SK-N-MC (cell line): ENCODE measurements around the gene PCSK2.

Experiments used
- DNase-seq: peaks from one replicate; pipeline ENCODE4 v3.0.0-alpha.2; 2011; ENCODE audit warnings: low read depth, low spot score
- H3K27ac ChIP-seq: fragments of 200-600 bp; sonication (generic); 2 replicates; pipeline ENCODE4 v1.5.1; 2016; ENCODE audit warnings: mixed run types
- H3K36me3 ChIP-seq: fragments of 200-600 bp; sonication (generic); 2 replicates; pipeline ENCODE4 v1.6.1; 2017; ENCODE audit warnings: antibody characterized with exemption, low read length, mixed read lengths; ENCODE audit not compliant: insufficient read depth
- H3K4me3 ChIP-seq: fragments of 200-600 bp; sonication (generic); 2 replicates; pipeline ENCODE4 v1.5.1; 2016
- H3K9ac ChIP-seq: fragments of 200-600 bp; sonication (generic); 2 replicates; pipeline ENCODE4 v1.8.0; 2017; ENCODE audit warnings: mixed run types, mixed read lengths; ENCODE audit not compliant: insufficient read length
- H3K9me3 ChIP-seq: fragments of 200-600 bp; sonication (generic); 2 replicates; pipeline ENCODE4 v1.6.1; 2017; ENCODE audit warnings: low read depth, mild to moderate bottlenecking, antibody characterized with exemption, low read length, moderate library complexity, mixed read lengths
- EZH2 ChIP-seq: fragments of 200-600 bp; sonication (generic); IDR thresholded peaks from one replicate; pipeline ENCODE4 v1.6.1; 2017; ENCODE audit warnings: antibody characterized with exemption
- FOXP2 ChIP-seq: optimal IDR thresholded peaks from 2 replicates; pipeline ENCODE3; 2011; ENCODE audit warnings: mild to moderate bottlenecking, moderate library complexity; ENCODE audit not compliant: insufficient read depth; ENCODE audit errors: extremely low read length, control extremely low read depth
- POLR2AphosphoS5 ChIP-seq: IDR thresholded peaks from 2 replicates; pipeline ENCODE4 v1.6.1; 2012; ENCODE audit warnings: mild to moderate bottlenecking, low read depth, low read length, borderline replicate concordance

The PCSK2 gene

GRCh38 chr20:17481661-17482060 lies 254.8 kb downstream of the PCSK2 start:
- Histone ChIP-seq H3K9me3 (no peaks in the 10 kb centered on the region), H3K9ac (no peak overlapping the region), H3K4me3 (no peak overlapping the region), H3K36me3 (no peaks in the 10 kb centered on the region), H3K27ac (no peak overlapping the region)
- TF ChIP-seq EZH2 (no peak), FOXP2 (no peak), POLR2AphosphoS5 (no peak)
- no peak for DNase-seq

GRCh38 chr20:17482536-17482935 lies 255.7 kb downstream of the PCSK2 start:
- H3K9me3 ChIP-seq: no peaks in the 10 kb centered on the region
- DNase-seq: no peak
- no peaks in the 10 kb centered on the region for H3K36me3 ChIP-seq
- TF ChIP-seq POLR2AphosphoS5: no peak
- no peak for TF ChIP-seq FOXP2
- no peak for TF ChIP-seq EZH2
- H3K4me3 ChIP-seq: no peak overlapping the region
- no peak overlapping the region for H3K27ac ChIP-seq
- H3K9ac ChIP-seq: no peak overlapping the region

- no peak overlapping the region for H3K4me3 ChIP-seq
- H3K9ac ChIP-seq: no peak overlapping the region
- H3K36me3 ChIP-seq: no peaks in the 10 kb centered on the region
- no peak for DNase-seq
- no peak for TF ChIP-seq EZH2
- TF ChIP-seq POLR2AphosphoS5: no peak
- TF ChIP-seq FOXP2: no peak
- H3K9me3 ChIP-seq: no peaks in the 10 kb centered on the region
- H3K27ac ChIP-seq: no peak overlapping the region
Measured at GRCh38 chr20:17485017-17485416, 258.2 kb downstream of the PCSK2 start.

- Histone ChIP-seq H3K36me3 (no peaks in the 10 kb centered on the region), H3K9ac (no peak overlapping the region), H3K4me3 (no peak overlapping the region), H3K9me3 (no peaks in the 10 kb centered on the region), H3K27ac (no peak overlapping the region)
- DNase-seq: no peak
- TF ChIP-seq EZH2 (no peak), POLR2AphosphoS5 (no peak), FOXP2 (no peak)
Measured at GRCh38 chr20:17488916-17489600, 262.2 kb downstream of the PCSK2 start.

- Histone ChIP-seq H3K9me3 (no peaks in the 10 kb centered on the region), H3K27ac (no peak overlapping the region), H3K36me3 (no peaks in the 10 kb centered on the region), H3K9ac (no peak overlapping the region), H3K4me3 (no peak overlapping the region)
- TF ChIP-seq FOXP2: no peak
- TF ChIP-seq EZH2: no peak
- no peak for TF ChIP-seq POLR2AphosphoS5
- no peak for DNase-seq
Measured at GRCh38 chr20:17490501-17490900, 263.7 kb downstream of the PCSK2 start.

GRCh38 chr20:17491041-17491440 lies 264.2 kb downstream of the PCSK2 start:
- H3K9ac ChIP-seq: no peak overlapping the region
- TF ChIP-seq EZH2 (no peak), FOXP2 (no peak)
- H3K27ac ChIP-seq: no peak overlapping the region
- H3K4me3 ChIP-seq: no peak overlapping the region
- H3K36me3 ChIP-seq: no peaks in the 10 kb centered on the region
- H3K9me3 ChIP-seq: no peaks in the 10 kb centered on the region
- DNase-seq: no peak

GRCh38 chr20:17491488-17491887 lies 264.6 kb downstream of the PCSK2 start:
- TF ChIP-seq EZH2 (no peak), FOXP2 (no peak), POLR2AphosphoS5 (no peak)
- H3K9ac ChIP-seq: no peak overlapping the region
- no peak overlapping the region for H3K27ac ChIP-seq
- H3K9me3 ChIP-seq: no peaks in the 10 kb centered on the region
- no peaks in the 10 kb centered on the region for H3K36me3 ChIP-seq
- DNase-seq: no peak
- no peak overlapping the region for H3K4me3 ChIP-seq

GRCh38 chr20:17493173-17493572 lies 266.3 kb downstream of the PCSK2 start:
- no peak overlapping the region for H3K9ac ChIP-seq
- no peaks in the 10 kb centered on the region for H3K9me3 ChIP-seq
- no peak overlapping the region for H3K4me3 ChIP-seq
- DNase-seq: no peak
- H3K36me3 ChIP-seq: no peaks in the 10 kb centered on the region
- TF ChIP-seq POLR2AphosphoS5: no peak
- TF ChIP-seq FOXP2: no peak
- no peak for TF ChIP-seq EZH2
- no peak overlapping the region for H3K27ac ChIP-seq

GRCh38 chr20:17494201-17494600 lies 267.4 kb downstream of the PCSK2 start:
- Histone ChIP-seq H3K36me3 (no peaks in the 10 kb centered on the region), H3K27ac (no peak overlapping the region), H3K4me3 (no peak overlapping the region), H3K9ac (no peak overlapping the region), H3K9me3 (no peaks in the 10 kb centered on the region)
- TF ChIP-seq EZH2 (no peak), POLR2AphosphoS5 (no peak), FOXP2 (no peak)
- DNase-seq: no peak
